ENCODE data around the gene PARD3B. TPM values are rescaled to one million over a fixed set of nuclear protein-coding genes. Genes with fewer than 3 reads are reported as not detected.

Gene PARD3B
- total RNA-seq, 1 experiment from 2014 or later: 3.9 TPM

DNA sequence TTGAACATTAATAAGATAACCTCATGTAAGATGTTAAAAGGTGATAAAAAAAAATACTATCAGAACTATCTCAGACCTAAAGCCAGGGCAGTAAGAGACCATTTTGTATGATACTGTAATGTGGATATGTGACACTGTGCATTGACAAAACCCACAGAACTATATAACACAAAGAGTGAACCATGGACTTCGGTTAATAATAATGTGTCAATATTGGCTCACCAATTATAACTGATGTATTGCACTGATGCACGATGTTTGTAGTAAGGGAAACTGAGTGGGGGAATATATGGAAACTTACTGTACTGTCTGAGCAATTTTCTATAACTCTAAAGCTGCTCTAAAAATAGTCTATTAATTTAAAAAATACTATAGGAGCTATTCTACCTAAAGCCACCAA lies 40.7 kb upstream of the PARD3B start:
- Histone ChIP-seq H4K20me1 (ENCODE audit: low read length) (no peaks in the 10 kb centered on the region), H3K9me3 (ENCODE audit: low read length) (no peaks in the 10 kb centered on the region), H3K9ac (ENCODE audit: low read length) (no peak overlapping the region), H3K27ac (ENCODE audit: low read length) (no peak overlapping the region), H3F3A (ENCODE audit: low read length, unreplicated experiment) (no peaks in the 10 kb centered on the region), H3K4me1 (ENCODE audit: insufficient read depth, low read length) (no peaks in the 10 kb centered on the region), H3K9me2 (replicated peaks; ENCODE audit: low read length) (no peaks in the 10 kb centered on the region), H3K4me2 (ENCODE audit: low read length) (no peak overlapping the region), H2AFZ (ENCODE audit: low read length) (no peak overlapping the region), H3K36me3 (ENCODE audit: low read depth, low read length) (no peaks in the 10 kb centered on the region), H3K27me3 (ENCODE audit: low read length) (no peaks in the 10 kb centered on the region), H3K79me2 (ENCODE audit: low read length) (no peaks in the 10 kb centered on the region), H3K4me3 (ENCODE audit: low read length) (no peak overlapping the region)
- ChIA-PET POLR2A (ENCODE audit: unreplicated experiment) (no interaction called here), CTCF (no interaction called here)
- no TSS peak for BruUV-seq (replicated peaks)
- DNase-seq (no peak), ATAC-seq (no peak)
- intact Hi-C loops (cut with micrococcal nuclease): no loop called here
- TF ChIP-seq, protein P1, sequence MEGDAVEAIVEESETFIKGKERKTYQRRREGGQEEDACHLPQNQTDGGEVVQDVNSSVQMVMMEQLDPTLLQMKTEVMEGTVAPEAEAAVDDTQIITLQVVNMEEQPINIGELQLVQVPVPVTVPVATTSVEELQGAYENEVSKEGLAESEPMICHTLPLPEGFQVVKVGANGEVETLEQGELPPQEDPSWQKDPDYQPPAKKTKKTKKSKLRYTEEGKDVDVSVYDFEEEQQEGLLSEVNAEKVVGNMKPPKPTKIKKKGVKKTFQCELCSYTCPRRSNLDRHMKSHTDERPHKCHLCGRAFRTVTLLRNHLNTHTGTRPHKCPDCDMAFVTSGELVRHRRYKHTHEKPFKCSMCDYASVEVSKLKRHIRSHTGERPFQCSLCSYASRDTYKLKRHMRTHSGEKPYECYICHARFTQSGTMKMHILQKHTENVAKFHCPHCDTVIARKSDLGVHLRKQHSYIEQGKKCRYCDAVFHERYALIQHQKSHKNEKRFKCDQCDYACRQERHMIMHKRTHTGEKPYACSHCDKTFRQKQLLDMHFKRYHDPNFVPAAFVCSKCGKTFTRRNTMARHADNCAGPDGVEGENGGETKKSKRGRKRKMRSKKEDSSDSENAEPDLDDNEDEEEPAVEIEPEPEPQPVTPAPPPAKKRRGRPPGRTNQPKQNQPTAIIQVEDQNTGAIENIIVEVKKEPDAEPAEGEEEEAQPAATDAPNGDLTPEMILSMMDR (conservative IDR thresholded peaks at IDR 0.05; ENCODE audit: low read depth, low read length): no peak
- TF ChIP-seq EZH2phosphoT487 (IDR thresholded peaks at IDR 0.05; ENCODE audit: borderline replicate concordance, low read length) (no peak), EZH2 (IDR thresholded peaks at IDR 0.05; ENCODE audit: low read length, unreplicated experiment) (no peak)

DNA sequence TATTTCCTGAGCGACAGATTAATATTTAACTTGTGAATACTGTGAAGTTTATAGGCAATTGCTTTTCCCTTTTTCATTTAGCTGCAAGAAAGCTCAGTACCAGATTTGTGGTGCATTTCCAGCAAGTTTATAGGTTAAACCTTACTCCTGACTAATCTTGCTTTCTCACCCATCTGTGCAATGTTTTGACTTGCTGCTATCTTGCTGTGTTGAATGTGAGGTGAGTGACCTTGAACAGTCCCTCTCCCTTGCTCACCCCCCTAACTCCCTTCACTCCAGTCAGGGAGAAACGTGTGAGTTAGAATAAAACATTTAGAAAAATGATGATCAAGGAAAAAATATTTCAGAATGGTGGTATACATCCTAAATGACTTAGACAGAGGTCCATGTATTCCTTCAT lies 39.8 kb upstream of the PARD3B start:
- Histone ChIP-seq H3K4me3 (ENCODE audit: low read length) (no peak overlapping the region), H3K9ac (ENCODE audit: low read length) (no peak overlapping the region), H3F3A (ENCODE audit: low read length, unreplicated experiment) (no peaks in the 10 kb centered on the region), H3K4me1 (ENCODE audit: insufficient read depth, low read length) (no peaks in the 10 kb centered on the region), H3K4me2 (ENCODE audit: low read length) (no peak overlapping the region), H3K36me3 (ENCODE audit: low read depth, low read length) (no peaks in the 10 kb centered on the region), H3K9me2 (replicated peaks; ENCODE audit: low read length) (no peaks in the 10 kb centered on the region), H2AFZ (ENCODE audit: low read length) (no peak overlapping the region), H4K20me1 (ENCODE audit: low read length) (no peaks in the 10 kb centered on the region), H3K27me3 (ENCODE audit: low read length) (no peaks in the 10 kb centered on the region), H3K27ac (ENCODE audit: low read length) (no peak overlapping the region), H3K79me2 (ENCODE audit: low read length) (no peaks in the 10 kb centered on the region), H3K9me3 (ENCODE audit: low read length) (no peaks in the 10 kb centered on the region)
- CTCF ChIA-PET: interaction anchor here (0.5 kb wide), 1 partner anchor 165 kb away, joined by 3 read pairs; no protein-coding TSS in a partner anchor
- intact Hi-C loops (cut with micrococcal nuclease): no loop called here
- DNase-seq (no peak), ATAC-seq (no peak)
- BruUV-seq (replicated peaks): no TSS peak
- TF ChIP-seq, protein P1 (conservative IDR thresholded peaks at IDR 0.05; ENCODE audit: low read depth, low read length): no peak
- TF ChIP-seq EZH2 (IDR thresholded peaks at IDR 0.05; ENCODE audit: low read length, unreplicated experiment) (no peak), EZH2phosphoT487 (IDR thresholded peaks at IDR 0.05; ENCODE audit: borderline replicate concordance, low read length) (no peak)
- POLR2A ChIA-PET (ENCODE audit: unreplicated experiment): no interaction called here

DNA sequence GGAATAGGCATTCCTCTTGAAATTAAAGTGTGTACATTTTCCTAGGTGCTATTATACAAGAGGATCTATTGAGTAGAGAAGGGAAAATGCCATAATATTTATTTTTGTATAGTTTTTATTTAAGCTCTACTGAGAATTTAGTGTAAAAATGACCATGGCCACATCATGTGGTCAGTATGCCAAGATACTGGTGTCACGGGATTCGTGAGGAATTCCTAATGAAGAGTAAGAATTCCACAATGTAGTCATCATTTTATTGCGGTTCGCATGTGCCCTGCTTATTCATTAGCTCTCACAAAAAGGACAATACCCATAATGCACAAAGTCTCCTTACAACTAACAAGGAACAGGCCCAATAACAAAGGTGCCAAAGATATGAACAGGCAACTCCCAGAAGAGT lies 39.3 kb upstream of the PARD3B start:
- no peak overlapping the region for H2AFZ ChIP-seq (ENCODE audit: low read length)
- no peaks in the 10 kb centered on the region for H3K79me2 ChIP-seq (ENCODE audit: low read length)
- no peak overlapping the region for H3K4me2 ChIP-seq (ENCODE audit: low read length)
- H3K9ac ChIP-seq (ENCODE audit: low read length): no peak overlapping the region
- H3K9me3 ChIP-seq (ENCODE audit: low read length): no peaks in the 10 kb centered on the region
- POLR2A ChIA-PET (ENCODE audit: unreplicated experiment): no interaction called here
- CTCF ChIA-PET: no interaction called here
- BruUV-seq (replicated peaks): no TSS peak
- H3K9me2 ChIP-seq (replicated peaks; ENCODE audit: low read length): no peaks in the 10 kb centered on the region
- TF ChIP-seq, protein P1 (conservative IDR thresholded peaks at IDR 0.05; ENCODE audit: low read depth, low read length): no peak
- no peak for TF ChIP-seq EZH2 (IDR thresholded peaks at IDR 0.05; ENCODE audit: low read length, unreplicated experiment)
- TF ChIP-seq EZH2phosphoT487 (IDR thresholded peaks at IDR 0.05; ENCODE audit: borderline replicate concordance, low read length): no peak
- H4K20me1 ChIP-seq (ENCODE audit: low read length): no peaks in the 10 kb centered on the region
- ATAC-seq (no peak), DNase-seq (peak; percentile 17)
- H3K4me1 ChIP-seq (ENCODE audit: insufficient read depth, low read length): no peaks in the 10 kb centered on the region
- no peaks in the 10 kb centered on the region for H3F3A ChIP-seq (ENCODE audit: low read length, unreplicated experiment)
- H3K4me3 ChIP-seq (ENCODE audit: low read length): no peak overlapping the region
- intact Hi-C loops (cut with micrococcal nuclease): no loop called here
- H3K36me3 ChIP-seq (ENCODE audit: low read depth, low read length): no peaks in the 10 kb centered on the region
- H3K27ac ChIP-seq (ENCODE audit: low read length): no peak overlapping the region
- H3K27me3 ChIP-seq (ENCODE audit: low read length): no peaks in the 10 kb centered on the region

All from PC-3 (cell line).